WI38 (cell line): Measurements from ENCODE around the gene SH3PXD2B.

Experiments
- H3K4me3 ChIP-seq: 2 replicates; pipeline ENCODE4 v1.5.1; 2011; ENCODE audit warnings: low read depth, mild to moderate bottlenecking, control low read depth, low read length
- TF ChIP-seq, protein P1 (sequence below): IDR thresholded peaks from 2 replicates; pipeline ENCODE4 v1.5.1; 2012; ENCODE audit warnings: low read depth, mild to moderate bottlenecking, control low read depth, low read length

The SH3PXD2B gene

DNA sequence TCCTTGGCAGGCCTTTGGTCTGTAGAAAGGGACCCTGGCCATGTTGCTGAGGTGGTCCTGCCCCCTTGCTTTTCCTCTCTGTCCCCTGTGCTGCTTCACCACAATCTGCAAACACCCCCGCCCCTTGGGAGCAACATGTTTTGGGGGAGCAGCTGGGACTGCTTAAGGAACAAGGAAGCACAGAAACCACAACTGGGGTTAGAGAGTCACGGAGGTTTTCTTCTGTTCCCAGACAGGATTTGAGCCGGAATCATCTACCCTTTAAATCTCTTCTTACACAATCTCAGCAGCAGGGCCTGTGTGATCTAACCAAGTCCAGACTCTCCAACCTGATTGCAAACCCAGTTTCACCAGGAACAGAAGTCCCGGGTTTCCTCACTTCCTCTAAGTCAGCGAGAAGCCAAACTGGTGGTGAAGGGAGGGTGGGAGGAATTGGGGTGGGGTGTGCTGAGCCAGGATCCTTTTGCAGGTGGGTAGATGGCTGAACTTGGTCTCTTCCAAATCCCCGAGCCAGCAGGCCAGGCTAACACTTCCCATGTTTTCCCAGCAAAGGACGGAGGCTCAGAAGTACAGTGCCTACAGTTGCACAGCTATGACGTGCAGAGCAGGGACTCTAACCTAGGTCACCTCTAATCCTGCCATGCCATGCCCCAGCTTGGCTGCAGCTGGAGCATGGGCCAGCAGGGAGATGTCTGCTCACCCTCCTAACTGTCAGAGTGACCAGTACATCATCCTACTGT, 25.0 kb downstream of the SH3PXD2B start:
- TF ChIP-seq, protein P1, sequence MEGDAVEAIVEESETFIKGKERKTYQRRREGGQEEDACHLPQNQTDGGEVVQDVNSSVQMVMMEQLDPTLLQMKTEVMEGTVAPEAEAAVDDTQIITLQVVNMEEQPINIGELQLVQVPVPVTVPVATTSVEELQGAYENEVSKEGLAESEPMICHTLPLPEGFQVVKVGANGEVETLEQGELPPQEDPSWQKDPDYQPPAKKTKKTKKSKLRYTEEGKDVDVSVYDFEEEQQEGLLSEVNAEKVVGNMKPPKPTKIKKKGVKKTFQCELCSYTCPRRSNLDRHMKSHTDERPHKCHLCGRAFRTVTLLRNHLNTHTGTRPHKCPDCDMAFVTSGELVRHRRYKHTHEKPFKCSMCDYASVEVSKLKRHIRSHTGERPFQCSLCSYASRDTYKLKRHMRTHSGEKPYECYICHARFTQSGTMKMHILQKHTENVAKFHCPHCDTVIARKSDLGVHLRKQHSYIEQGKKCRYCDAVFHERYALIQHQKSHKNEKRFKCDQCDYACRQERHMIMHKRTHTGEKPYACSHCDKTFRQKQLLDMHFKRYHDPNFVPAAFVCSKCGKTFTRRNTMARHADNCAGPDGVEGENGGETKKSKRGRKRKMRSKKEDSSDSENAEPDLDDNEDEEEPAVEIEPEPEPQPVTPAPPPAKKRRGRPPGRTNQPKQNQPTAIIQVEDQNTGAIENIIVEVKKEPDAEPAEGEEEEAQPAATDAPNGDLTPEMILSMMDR, result no peak

DNA sequence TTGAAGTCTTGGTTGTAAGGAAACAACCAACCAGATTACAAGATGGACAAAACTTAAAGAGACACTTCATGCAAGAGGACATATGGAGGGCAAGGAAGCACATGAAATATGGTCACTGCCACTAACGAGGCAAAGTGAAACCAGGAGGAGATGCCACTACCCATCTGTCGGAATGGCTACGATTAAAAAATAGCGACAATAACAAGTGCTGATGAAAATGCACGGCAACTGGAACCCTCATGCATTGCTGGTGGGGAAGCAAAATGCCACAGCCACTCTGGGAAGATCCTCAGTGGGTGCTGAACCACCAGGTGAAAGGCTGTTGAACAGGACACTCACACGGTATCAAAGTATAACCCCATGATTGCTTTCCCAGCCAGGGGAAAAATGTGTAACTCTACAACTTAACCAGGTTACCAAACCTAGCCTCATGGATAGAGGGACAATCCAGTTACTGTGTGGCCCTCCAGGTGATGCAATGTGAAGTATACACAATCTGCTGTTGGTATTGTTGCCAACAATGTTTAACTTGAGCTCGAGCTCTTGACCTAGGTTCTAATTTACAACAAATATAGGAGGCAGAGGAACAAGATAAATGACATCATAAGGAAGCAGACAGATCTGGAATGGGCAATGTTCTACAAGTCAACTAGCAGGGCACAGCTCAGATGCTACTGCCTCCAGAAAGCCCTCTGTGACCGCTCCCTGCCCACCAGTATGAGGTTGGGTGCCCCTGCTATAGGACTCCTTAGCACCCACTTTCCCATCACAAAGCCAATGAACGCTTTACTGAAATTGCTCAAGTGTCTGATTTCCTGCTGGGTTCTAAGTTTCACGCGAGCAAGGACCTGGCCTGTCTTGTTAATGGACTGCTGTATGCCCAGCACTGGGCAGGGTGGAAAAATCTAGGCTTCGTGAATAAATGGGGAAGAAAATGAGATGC, 25.8 kb downstream of the SH3PXD2B start:
- H3K4me3 ChIP-seq, result no peak overlapping the region
- TF ChIP-seq, protein P1, result no peak

More for the DNA sequence above, 25.0 kb downstream of the SH3PXD2B start:
- no peak overlapping the region for H3K4me3 ChIP-seq

DNA sequence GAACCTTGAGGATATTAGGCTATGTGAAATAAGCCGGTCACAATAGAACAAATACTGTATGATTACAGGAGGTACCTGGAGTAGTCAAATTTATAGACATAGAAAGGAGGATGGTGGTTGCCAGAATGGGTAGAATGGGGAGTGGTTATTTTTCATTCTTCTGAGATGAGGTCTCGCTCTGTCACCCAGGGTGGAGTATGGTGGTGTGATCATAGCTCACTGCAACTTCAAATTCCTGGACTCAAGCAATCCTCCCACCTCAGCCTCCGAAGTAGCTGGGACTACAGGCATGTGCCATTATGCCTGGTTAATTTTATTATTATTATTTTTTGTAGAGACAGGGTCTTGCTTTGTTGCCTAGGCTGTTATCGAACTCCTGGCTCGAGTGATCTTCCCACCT, 27.1 kb downstream of the SH3PXD2B start:
- no peak overlapping the region for H3K4me3 ChIP-seq
- TF ChIP-seq, protein P1, result no peak

DNA sequence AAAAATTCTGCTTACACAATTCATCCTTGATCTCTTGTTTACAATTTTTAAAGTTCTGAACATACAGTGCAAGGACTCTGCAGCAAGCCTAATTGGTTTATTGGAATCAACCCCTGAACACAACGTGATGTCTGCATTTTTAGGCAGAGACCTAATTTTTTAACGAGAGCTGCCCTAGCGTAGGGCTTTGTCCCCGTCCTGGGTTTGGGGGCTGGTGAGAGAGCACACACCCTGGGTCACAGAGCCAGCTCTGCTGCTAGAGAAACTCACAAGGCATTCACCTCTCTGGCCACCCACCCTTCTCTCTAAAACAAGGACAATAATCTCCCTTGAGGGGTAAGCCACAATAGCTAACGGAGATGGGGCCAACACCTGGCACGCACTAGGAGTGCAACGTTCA, 28.2 kb downstream of the SH3PXD2B start:
- H3K4me3 ChIP-seq, result no peak overlapping the region
- TF ChIP-seq, protein P1, result no peak

DNA sequence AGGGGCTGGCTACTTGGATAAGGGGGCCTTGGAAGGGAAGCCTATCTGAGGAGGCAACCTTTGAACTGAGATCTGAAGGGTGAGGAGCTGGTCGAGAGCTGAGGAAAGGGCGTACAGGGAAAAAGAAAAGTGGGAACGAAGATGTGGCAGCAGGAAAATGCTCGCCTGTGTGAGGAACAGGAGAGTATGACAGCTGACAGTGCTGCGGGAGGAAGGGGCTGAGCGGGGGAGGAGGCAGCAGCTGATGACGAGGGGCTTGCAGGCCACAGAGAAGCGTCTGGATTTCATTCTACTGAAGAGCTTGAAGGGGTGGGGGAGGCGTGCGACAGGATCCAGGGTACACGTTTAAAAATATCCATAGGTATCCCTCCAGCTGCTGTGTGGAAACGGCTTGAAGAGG, 28.9 kb downstream of the SH3PXD2B start:
- H3K4me3 ChIP-seq, result no peak overlapping the region
- TF ChIP-seq, protein P1, result no peak

DNA sequence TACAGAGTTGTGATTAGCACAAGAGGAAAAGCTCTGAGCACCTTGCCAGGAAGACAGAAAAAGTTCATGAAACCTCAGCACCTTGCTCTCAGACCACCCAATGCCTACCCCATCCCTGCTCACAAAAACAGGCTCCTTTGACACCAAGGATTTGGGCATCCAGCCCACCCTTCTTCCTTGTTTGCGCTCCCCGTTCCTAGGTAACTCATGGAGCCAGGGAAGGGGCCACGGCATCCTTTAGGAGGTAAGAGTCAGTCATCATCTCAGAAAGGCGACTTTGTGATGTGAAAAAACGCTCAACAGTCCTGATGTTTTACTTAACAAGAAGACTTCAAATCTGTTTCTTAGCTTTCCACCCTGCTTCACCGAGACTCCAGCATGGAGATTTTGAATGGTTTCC, 29.5 kb downstream of the SH3PXD2B start:
- H3K4me3 ChIP-seq, result no peak overlapping the region
- TF ChIP-seq, protein P1, result no peak

DNA sequence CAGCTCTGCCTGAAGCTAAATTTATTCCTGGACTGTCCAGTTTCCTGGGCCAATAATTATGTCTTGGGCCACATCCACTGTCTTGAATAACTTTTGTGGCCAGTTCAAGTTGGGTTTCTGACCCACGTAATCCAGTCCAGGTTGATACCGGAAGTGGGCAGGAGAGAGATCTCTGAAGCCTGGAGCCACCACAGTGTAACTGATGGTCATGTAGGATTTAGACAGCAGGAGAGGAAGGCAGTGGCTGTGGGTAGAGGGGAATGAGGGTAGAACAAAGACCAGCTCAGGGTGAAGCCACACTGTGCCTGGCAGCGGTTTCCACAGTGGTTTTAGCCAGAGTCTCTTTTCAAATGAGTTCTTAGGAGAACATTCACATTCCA, 30.2 kb downstream of the SH3PXD2B start:
- H3K4me3 ChIP-seq, result no peak overlapping the region
- TF ChIP-seq, protein P1, result no peak
